Activated naive CD4-positive, alpha-beta T cell treated with anti-CD3 and anti-CD28 coated beads, Interleukin-2, amount 50 U/mL, for 72 hours (primary cell): Measurements from ENCODE around the gene PPP4R3B. TPM values are rescaled to one million over a fixed set of nuclear protein-coding genes. Genes with fewer than 3 reads are reported as not detected.
"Not testable (repeated sequence)": the region's sequence is repeated elsewhere in the genome, so short reads cannot be mapped to it uniquely, and the experiment has no call there.

Experiments
- ATAC-seq, 2 donors: fragments of 150-1000 bp; cut with Tn5 transposase; 2 replicates each; pipeline ENCODE4 v1.10.0; 2021; ENCODE audit warnings: mild to moderate bottlenecking in 2 of 2, moderate library complexity in 2 of 2
- DNase-seq, 2 donors: peaks; one replicate each; pipeline ENCODE4 v3.0.0; 2021 to 2022; ENCODE audit warnings: low spot score in 2 of 2
- H3K27ac Mint-ChIP-seq, 2 donors: one replicate each; pipeline ENCODE4 v1.8.0; 2022; ENCODE audit warnings: mild to moderate bottlenecking in 2 of 2, mixed read lengths in 2 of 2
- H3K36me3 Mint-ChIP-seq, 2 donors: one replicate each; pipeline ENCODE4 v1.8.0; 2022; ENCODE audit warnings: mixed read lengths in 2 of 2
- H3K9me3 Mint-ChIP-seq, 2 donors: one replicate each; pipeline ENCODE4 v1.8.0; 2022; ENCODE audit warnings: mixed read lengths in 2 of 2
- total RNA-seq, 2 donors: library from RNA; stranded (reverse); gene quantifications; one replicate each; pipeline ENCODE4 v1.2.3, GENCODE V29; 2022

The PPP4R3B gene
- total RNA-seq, 2 donors from 2014 or later: 53.4 to 76.0 TPM

DNA sequence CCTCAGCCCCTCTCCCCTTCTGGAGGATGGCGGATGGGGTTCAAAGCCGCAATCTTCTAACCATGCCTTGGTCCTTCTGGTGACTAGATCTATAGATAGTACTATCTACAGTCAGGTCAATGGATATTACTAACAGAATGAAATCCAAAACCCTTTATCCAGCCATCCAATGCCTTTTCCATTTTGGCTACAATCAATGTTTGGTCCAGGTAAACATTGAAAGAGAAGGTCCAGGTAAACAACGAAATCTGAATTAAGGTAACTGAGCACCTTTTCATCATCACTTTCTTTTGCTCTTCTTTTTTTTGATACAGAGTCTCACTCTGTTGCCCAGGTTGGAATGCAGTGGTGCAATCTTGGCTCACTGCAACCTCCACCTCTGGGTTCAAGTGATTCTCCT lies 9.7 kb downstream of the PPP4R3B start:
- no peak for DNase-seq
- H3K27ac Mint-ChIP-seq: no peak overlapping the region
- no peak for ATAC-seq

DNA sequence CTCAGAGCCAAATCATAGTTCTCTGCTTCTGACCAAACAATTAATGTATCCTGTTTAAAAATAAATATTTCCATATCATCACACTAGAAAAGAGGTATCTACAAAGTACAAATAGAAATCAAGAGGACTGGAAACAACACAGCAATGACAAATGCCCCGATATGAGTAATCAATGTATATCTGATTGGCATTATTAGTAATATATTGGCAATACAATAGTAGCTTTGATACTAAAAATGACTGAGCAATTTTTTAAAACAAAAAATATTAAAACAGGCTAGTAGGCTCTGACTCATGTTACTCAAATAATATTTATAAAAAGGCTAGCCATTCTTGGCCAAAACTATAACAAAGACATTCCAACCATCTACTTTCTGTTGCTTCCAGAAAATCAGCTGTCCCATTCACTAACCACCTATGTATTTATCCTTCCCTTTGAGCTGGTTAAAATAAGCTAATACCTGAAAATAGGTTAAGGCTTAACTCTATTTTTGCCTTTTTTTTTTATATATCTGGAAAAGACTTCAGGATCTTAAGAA lies 13.3 kb downstream of the PPP4R3B start:
- H3K9me3 Mint-ChIP-seq: no peaks in the 10 kb centered on the region
- ATAC-seq (no peak), DNase-seq (no peak)
- H3K36me3 Mint-ChIP-seq: peaks cover 0 to 28% of the 10 kb centered on the region in 2 donors
- peak overlapping the region in 1 of 2 donors; percentile 61 for H3K27ac Mint-ChIP-seq

More for the DNA sequence above, 9.7 kb downstream of the PPP4R3B start:
- H3K9me3 Mint-ChIP-seq: no peaks in the 10 kb centered on the region
- H3K36me3 Mint-ChIP-seq: peaks cover 0 to 31% of the 10 kb centered on the region in 2 donors

DNA sequence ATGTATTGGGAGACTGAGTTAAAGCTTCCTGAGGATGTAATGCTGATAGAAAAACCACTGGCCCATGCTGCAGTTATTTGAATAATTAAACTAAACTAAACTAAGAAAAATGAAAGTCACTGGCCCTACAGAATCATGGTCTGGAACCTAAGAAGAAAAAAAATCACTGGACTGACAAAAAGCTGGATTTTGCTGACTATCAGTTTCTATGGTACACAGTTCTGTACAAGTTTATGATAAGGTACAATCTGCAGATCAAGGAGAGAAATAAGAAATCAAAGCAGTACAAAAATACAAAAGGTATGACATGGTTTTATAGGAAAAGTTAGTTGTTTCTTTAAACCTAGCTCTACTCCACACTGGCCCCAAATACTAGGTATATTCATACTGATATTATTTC lies 15.6 kb downstream of the PPP4R3B start:
- ATAC-seq (no peak), DNase-seq (no peak)
- peaks cover 0 to 25% of the 10 kb centered on the region in 2 donors for H3K36me3 Mint-ChIP-seq
- no peaks in the 10 kb centered on the region for H3K9me3 Mint-ChIP-seq
- H3K27ac Mint-ChIP-seq: no peak overlapping the region

DNA sequence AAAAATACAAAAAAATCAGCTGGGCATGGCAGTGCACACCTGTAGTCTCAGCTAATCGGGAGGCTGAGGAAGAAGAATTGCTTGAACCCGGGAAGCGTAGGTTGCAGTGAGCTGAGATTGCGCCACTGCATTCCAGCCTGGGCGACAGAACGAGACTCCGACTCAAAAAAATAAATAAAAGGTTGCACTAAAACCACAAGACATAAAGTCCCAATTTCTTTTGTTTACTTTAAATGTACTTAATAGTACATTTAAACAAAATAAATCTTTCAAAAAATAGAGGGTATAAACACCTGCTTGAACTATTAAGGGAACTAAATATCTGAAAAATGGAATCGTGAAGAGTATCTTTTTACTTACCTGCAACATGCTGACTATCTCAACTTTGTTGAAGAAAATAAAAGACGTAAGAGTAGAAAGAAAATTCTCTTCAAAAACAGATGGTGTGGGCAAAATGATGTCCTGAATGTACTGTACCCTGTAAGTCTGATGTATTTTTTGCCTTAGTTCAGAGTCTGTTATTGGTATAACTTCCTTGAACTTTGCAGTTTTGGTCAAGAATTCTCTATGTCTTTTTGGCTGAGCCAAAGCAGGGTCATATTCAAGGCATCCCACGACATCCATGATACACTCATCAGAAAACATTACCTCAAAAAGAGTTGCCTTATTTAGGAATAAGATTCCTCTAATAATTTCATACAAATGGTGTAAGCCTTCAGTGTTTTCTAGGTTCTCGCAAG lies 19.2 kb downstream of the PPP4R3B start:
- DNase-seq (no peak), ATAC-seq (no peak)
- no peaks in the 10 kb centered on the region for H3K9me3 Mint-ChIP-seq
- H3K36me3 Mint-ChIP-seq: peaks cover 0 to 23% of the 10 kb centered on the region in 2 donors
- no peak overlapping the region for H3K27ac Mint-ChIP-seq

DNA sequence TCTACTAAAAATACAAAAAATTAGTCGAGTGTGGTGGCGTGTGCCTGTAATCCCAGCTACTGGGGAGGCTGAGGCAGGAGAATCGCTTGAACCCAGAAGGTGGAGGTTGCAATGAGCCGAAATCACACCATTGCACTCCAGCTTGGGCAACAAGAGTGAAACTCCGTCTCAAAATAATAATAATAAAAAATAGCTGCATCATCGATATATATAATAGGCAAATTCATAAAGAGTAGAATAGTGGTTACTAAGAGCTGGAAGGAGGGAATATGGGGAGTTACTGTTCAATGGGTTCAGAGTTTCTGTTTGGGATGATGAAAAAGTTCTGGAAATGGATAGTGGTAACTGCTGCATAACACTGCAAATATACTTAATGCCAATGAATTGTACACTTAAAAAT lies 20.6 kb downstream of the PPP4R3B start:
- H3K36me3 Mint-ChIP-seq: peaks cover 0 to 18% of the 10 kb centered on the region in 2 donors
- ATAC-seq, H3K9me3 Mint-ChIP-seq, DNase-seq, H3K27ac Mint-ChIP-seq: not testable (repeated sequence)

DNA sequence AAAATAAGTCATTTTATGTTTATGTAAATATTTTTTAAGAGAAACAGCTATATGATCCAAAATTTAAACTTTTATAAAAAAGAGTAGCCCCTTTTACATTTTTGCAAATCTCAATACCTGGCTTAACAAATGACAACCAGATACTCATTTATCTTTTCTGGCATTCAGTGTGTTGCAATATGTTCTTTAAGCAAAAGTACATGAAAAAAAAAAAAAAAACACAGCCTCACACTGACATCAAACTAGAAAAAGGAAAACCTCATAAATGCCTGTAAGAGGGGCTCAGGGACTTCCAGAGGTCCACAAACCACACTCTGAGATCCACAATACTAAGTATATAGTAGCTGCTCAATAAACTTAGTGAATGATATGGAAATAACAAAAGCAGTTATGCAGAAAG lies 21.9 kb downstream of the PPP4R3B start:
- H3K36me3 Mint-ChIP-seq: peaks cover 0 to 18% of the 10 kb centered on the region in 2 donors
- H3K27ac Mint-ChIP-seq: no peak overlapping the region
- H3K9me3 Mint-ChIP-seq: no peaks in the 10 kb centered on the region
- DNase-seq (no peak), ATAC-seq (no peak)

DNA sequence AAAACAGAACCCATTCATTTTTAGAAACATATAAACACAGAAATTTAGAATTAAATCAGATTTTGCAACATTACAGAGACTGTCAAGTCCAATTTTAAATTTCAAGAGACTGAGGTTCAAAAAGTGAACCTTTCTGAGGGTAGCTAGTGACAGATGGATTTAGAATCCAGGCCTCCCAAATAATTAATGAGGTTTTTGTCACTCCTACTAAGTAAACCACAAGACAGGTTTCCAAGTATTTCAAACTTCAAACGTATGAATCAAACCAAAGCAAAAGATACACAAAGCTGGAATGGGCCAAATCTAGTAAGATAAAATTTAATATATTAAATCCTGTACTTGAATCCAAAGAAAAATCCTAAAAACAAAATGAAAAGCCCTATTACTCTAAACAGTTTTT lies 25.3 kb downstream of the PPP4R3B start:
- H3K36me3 Mint-ChIP-seq: peaks cover 0 to 6% of the 10 kb centered on the region in 2 donors
- DNase-seq (no peak), ATAC-seq (no peak)
- no peak overlapping the region for H3K27ac Mint-ChIP-seq
- H3K9me3 Mint-ChIP-seq: no peaks in the 10 kb centered on the region

DNA sequence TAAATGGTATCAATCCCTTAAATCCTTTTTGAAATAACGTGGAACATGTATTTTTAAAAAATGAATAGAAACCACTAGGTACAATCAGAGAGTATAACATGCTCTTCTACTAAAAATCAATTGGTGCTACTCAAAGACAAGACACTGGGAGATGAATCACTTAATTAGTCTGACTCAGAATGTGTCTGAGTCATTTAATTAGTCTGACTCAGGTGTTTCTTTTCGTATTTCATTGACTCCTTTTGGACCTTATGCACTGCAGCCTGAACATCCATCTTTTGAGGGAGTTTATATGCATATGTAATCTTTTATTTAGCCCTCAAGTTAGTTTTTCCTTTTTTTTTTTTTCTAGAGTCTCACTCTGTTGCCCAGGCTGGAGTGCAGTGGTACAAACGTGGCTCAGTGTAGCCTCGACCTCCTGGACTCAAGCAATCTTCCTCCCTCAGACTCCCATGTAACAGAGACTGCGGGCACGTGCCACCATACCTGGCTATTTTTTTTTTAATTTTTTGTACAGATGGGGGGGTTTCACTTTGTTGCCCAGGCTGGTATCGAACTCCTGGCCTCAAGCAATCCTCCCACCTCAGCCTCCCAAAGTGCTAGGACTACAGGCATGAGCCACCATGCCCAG lies 26.5 kb downstream of the PPP4R3B start:
- H3K36me3 Mint-ChIP-seq: peaks cover 0 to 6% of the 10 kb centered on the region in 2 donors
- H3K9me3 Mint-ChIP-seq: no peaks in the 10 kb centered on the region

DNA sequence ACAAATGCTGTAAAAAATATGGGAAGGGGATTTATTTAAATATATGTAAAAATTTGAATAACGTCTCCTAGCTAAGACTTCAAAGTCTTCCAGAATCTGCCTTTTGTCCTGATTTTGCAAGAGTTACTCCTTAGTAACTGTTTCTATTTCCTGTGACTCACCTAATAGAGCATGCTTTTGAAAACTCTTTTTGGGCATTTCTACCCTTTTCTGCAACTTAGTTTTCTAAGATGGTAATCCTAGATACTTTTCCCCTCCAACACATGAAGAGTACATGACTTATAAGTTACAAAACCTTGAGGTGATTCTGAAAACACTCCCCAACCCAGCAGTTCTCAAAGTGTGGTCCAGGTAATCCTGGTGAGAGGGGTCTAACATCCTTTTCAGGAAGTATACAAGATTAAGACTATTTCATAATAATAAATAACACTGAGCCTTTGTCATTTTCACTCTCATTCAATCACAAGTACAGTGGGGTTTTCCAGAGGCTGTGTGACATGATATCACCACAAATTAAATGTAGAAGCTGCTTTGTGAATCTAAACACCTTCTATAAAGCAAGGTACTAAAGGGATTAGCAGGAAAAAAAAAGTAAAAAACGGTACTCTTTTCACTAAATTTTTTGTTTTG lies 31.9 kb downstream of the PPP4R3B start:
- H3K27ac Mint-ChIP-seq: peak overlapping the region in 1 of 2 donors; percentile 9
- H3K36me3 Mint-ChIP-seq: peaks cover 0 to 13% of the 10 kb centered on the region in 2 donors
- no peaks in the 10 kb centered on the region for H3K9me3 Mint-ChIP-seq
- ATAC-seq (peak; percentile 39 to 53), DNase-seq (no peak)

More for the DNA sequence above, 26.5 kb downstream of the PPP4R3B start:
- ATAC-seq (peak; percentile 99 to 100), DNase-seq (no peak)
- H3K27ac Mint-ChIP-seq: peak overlapping the region in 1 of 2 donors; percentile 79

DNA sequence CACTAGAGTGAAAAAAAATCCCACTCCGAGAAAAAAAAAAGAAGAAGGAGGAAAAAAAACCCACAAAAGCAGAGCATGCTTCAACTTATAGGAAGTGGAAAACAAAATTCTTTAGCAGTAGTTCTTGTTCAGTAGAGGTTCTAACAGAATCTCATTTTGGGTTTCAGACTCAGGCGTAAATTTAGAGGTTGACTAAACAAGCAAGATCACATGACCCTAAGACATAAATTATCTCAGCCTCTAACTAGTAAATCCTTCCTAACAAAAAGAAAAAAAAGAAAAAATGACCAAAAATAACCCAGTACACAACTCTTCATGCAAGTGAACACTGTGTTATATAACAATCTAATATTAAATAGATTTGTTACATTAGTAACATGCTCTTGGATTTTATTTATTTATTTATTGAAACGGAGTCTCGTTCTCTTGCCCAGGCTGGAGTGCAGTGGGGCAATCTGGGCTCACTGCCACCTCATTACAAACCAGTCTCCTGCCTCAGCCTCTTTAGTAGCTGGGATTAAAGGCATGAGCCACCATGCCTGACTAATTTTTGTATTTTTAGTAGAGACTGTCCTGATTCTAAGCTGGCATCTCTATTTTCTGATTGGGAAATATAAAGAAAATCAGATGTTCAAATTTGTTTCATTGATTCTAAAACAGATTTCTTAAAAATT lies 35.4 kb downstream of the PPP4R3B start:
- Mint-ChIP-seq H3K27ac (no peak overlapping the region), H3K9me3 (no peaks in the 10 kb centered on the region), H3K36me3 (peaks cover 0 to 16% of the 10 kb centered on the region in 2 donors)
- no peak for DNase-seq
- no peak for ATAC-seq

DNA sequence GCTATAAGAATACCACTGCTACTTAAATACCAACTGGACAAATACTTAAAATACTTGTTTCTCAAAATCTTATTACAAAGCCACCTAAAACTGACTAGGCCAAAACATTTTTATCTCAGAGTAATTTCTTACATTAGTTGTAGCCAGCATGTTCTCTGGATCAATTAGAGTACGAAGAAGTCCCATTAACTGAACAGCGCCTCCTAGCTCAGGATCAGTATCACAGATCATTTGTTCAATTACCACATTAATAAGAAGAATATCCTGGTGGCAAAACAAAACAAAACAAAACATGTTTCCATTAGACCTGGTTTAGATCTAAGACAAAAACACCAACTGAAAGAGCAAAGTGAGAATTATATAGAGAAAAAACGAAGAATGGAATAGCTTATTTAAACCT lies 36.0 kb downstream of the PPP4R3B start:
- Mint-ChIP-seq H3K36me3 (peaks cover 0 to 16% of the 10 kb centered on the region in 2 donors), H3K27ac (no peak overlapping the region), H3K9me3 (no peaks in the 10 kb centered on the region)
- ATAC-seq (no peak), DNase-seq (no peak)

DNA sequence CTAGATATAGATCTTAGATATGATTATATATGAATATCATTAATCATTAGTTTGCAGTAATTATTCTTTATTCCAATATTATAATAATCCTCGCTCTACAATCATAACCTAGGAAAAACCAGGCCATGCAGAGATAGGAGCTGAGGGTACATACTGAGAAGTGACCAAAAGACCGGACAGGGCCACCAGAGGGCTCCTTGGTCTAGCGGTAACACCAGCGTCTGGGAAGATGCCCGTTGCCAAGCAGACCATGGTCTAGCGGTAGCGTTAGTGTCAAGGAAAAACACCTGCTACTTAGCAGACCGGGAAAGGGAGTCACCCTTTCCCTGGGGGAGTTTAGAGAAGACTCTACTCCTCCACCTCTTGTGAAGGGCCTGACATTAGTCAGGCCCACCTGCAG lies 48.4 kb downstream of the PPP4R3B start:
- not testable (repeated sequence) for H3K9me3 Mint-ChIP-seq, ATAC-seq, H3K27ac Mint-ChIP-seq, DNase-seq
- peaks cover 9 to 28% of the 10 kb centered on the region in 2 donors for H3K36me3 Mint-ChIP-seq

DNA sequence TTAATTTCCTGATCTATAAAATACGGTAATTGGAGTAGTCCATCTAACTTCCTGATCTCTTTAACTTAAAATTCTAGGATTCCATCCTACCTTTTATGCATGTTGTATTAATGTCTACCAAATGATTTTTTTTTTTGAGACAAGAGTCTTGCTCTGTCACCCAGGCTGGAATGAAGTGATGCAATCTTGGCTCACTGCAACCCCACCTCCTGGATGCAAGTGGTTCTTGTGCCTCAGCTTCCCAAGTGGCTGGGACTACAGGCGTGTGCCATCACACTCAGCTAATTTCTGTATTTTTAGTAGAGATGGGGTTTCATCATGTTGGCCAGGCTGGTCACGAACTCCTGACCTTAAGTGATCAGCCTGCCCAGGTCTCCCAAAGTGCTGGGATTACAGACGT lies 50.1 kb downstream of the PPP4R3B start:
- ATAC-seq: no peak
- Mint-ChIP-seq H3K36me3 (peaks cover 16 to 41% of the 10 kb centered on the region in 2 donors), H3K9me3 (peaks cover 2 to 6% of the 10 kb centered on the region in 2 donors), H3K27ac (peak overlapping the region; percentile 11 to 77)
- DNase-seq: no peak

DNA sequence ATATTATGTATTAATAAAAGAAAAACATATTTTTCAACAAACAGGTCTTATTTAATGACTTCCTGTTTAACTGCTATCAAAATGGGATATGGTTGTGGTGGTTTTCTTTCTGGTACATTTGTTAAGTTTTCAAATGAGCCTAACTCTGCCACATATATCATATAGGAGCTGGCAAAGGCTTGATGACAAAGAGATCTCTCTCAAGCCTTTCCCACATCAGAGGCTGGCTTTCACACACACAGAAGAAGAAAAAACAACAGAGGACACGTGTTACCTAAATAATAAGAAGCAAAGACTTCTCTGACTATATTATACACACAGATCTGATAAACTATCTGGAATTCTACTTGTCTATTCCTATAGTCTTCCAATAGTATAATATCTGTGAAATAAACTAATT lies 51.8 kb downstream of the PPP4R3B start:
- ATAC-seq: peak; percentile 31 to 68
- Mint-ChIP-seq H3K36me3 (peaks cover 28 to 56% of the 10 kb centered on the region in 2 donors), H3K27ac (no peak overlapping the region), H3K9me3 (peaks cover 4 to 15% of the 10 kb centered on the region in 2 donors)
- no peak for DNase-seq

DNA sequence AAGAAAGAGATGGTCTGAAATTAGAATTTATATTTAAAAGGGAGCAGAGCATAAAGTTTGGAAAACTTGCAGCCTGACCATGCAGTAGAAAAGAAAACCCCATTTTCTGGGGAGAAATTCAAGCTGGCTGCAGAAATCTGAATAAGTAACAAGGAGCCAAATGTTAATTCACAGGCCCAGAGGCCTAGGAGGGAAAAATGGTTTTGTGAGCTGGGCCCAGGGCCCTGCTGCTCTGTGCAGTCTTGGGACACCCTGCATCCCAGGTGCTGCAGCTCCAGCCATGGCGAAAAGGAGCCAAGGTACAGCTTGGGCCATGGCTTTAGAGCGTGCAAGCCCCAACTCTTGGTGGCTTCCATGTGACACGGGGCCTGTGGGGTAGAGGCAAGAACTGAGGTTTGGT lies 56.6 kb downstream of the PPP4R3B start:
- no peak for DNase-seq
- Mint-ChIP-seq H3K27ac (no peak overlapping the region), H3K9me3 (peaks cover 4 to 15% of the 10 kb centered on the region in 2 donors), H3K36me3 (peaks cover 30 to 54% of the 10 kb centered on the region in 2 donors)
- ATAC-seq: no peak

DNA sequence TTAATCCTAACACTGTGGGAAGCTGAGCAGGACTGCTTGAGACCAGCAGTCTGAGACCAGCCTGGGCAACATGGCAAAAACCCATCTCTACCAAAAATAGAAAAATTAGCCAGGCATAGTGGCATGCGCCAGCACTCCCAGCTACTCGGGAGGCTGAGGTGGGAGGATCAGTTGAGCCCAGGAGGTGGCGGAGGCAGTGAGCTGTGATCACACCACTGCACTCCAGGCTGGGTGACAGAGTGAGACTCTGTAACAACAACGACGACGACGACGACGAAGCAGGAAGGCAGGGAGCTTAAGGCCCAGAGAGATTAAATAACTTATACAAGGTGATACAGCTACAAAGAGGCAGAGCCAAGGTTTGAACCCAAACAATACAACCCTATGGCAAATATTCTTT lies 60.6 kb downstream of the PPP4R3B start:
- ATAC-seq: peak in 1 of 2 donors; percentile 22
- Mint-ChIP-seq H3K9me3 (peaks cover 0 to 6% of the 10 kb centered on the region in 2 donors), H3K36me3 (peaks cover 12 to 41% of the 10 kb centered on the region in 2 donors), H3K27ac (peak overlapping the region in 1 of 2 donors; percentile 31)
- DNase-seq: no peak
